Testis (tissue), 3 donors: ENCODE measurements around the gene MCEE. TPM values are rescaled to one million over a fixed set of nuclear protein-coding genes. Genes with fewer than 3 reads are reported as not detected.

Experiments
- DNase-seq: peaks from one replicate; pipeline ENCODE4 v3.0.0-alpha.2; 2019
- H3K27ac ChIP-seq, 2 donors: fragments of 200-600 bp; sonication (generic); one replicate each; pipeline ENCODE4 v1.5.1; 2019
- H3K27me3 ChIP-seq: fragments of 200-600 bp; sonication (generic); one replicate; pipeline ENCODE4 v1.5.1; 2019
- H3K36me3 ChIP-seq: fragments of 200-600 bp; sonication (generic); one replicate; pipeline ENCODE4 v1.5.1; 2017; ENCODE audit warnings: low read depth; ENCODE audit errors: missing control alignments
- H3K4me1 ChIP-seq: fragments of 200-600 bp; sonication (generic); one replicate; pipeline ENCODE4 v1.5.1; 2019
- H3K4me3 ChIP-seq, 2 donors: fragments of 200-600 bp; sonication (generic); one replicate each; pipeline ENCODE4 v1.5.1; 2017 to 2019
- H3K9me3 ChIP-seq: fragments of 200-600 bp; sonication (generic); one replicate; pipeline ENCODE4 v1.5.1; 2017
- CTCF ChIP-seq, 3 experiments: fragments of 450-650 bp in 2 of 3; fragments of 200-600 bp in 1 of 3; sonication (generic) in 1 of 3; IDR thresholded peaks; one replicate each; pipeline ENCODE4 v1.5.1; 2016 to 2019; ENCODE audit warnings: antibody characterized with exemption in 3 of 3, mild to moderate bottlenecking in 2 of 3, moderate library complexity in 1 of 3
- POLR2A ChIP-seq: fragments of 450-650 bp; IDR thresholded peaks from one replicate; pipeline ENCODE4 v1.6.1; 2017; ENCODE audit warnings: antibody characterized with exemption, mild to moderate bottlenecking, moderate library complexity
- WGBS, 2 donors: methylation state at CpG; one replicate each; pipeline ENCODE4 v1.1.5; 2018; 5-methylcytosine and 5-hydroxymethylcytosine counted together
- intact Hi-C: fragments of 100-400 bp; cut with DNase I; formaldehyde crosslinking; loops from one replicate; pipeline ENCODE4 v1.15.1; 2023; ENCODE audit warnings: low total_unique reads
- polyA plus RNA-seq: library from polyadenylated mRNA; stranded (reverse); fragments of 350-450 nt; fragmentation: Illumina TruSeq; extraction: RNeasy Lipid Tissue Mini Kit (QIAGEN cat#74804); gene quantifications from one replicate; pipeline ENCODE4 v1.2.3, GENCODE V29; 2014; ENCODE audit warnings: low read depth, low replicate concordance; ENCODE audit not compliant: insufficient read depth
- total RNA-seq, 2 donors: library from RNA; depleted of rRNA; stranded (reverse); fragments of >200 nt; gene quantifications; one replicate each; pipeline ENCODE4 v1.2.3, GENCODE V29; 2016

MCEE gene
- total and polyA plus RNA-seq, 3 donors from 2014 or later: 7.7 to 14.6 (median 10.7) TPM

GRCh38 chr2:71154279-71154678 is 24.2 kb upstream of the MCEE start:
- H3K27me3 ChIP-seq: no peaks in the 10 kb centered on the region
- 84 to 98% methylated on average over 8 of the region's 8 CpGs for WGBS, 2 donors
- no peaks in the 10 kb centered on the region for H3K9me3 ChIP-seq
- TF ChIP-seq CTCF (IDR thresholded peaks at IDR 0.05) (no peak), POLR2A (no peak)
- intact Hi-C loops: no loop called here
- no peaks in the 10 kb centered on the region for H3K36me3 ChIP-seq
- no peak overlapping the region for H3K27ac ChIP-seq
- H3K4me1 ChIP-seq: no peaks in the 10 kb centered on the region
- no peak overlapping the region for H3K4me3 ChIP-seq
- no peak for DNase-seq

- WGBS, 2 donors: 71 to 72% methylated on average over 8 to 11 of the region's 11 CpGs
- Histone ChIP-seq H3K4me3 (no peak overlapping the region), H3K4me1 (no peaks in the 10 kb centered on the region), H3K27ac (no peak overlapping the region), H3K36me3 (no peaks in the 10 kb centered on the region), H3K27me3 (no peaks in the 10 kb centered on the region), H3K9me3 (no peaks in the 10 kb centered on the region)
- no peak for DNase-seq
- TF ChIP-seq CTCF (IDR thresholded peaks at IDR 0.05): no peak
- no peak for TF ChIP-seq POLR2A
- intact Hi-C loops: no loop called here
Observed at GRCh38 chr2:71153585-71154224, 23.7 kb upstream of the MCEE start.

GRCh38 chr2:71151620-71152019 is 21.6 kb upstream of the MCEE start:
- no peak for DNase-seq
- no peaks in the 10 kb centered on the region for H3K36me3 ChIP-seq
- intact Hi-C loops: no loop called here
- no peaks in the 10 kb centered on the region for H3K9me3 ChIP-seq
- no peak overlapping the region for H3K27ac ChIP-seq
- no peaks in the 10 kb centered on the region for H3K27me3 ChIP-seq
- H3K4me3 ChIP-seq: no peak overlapping the region
- TF ChIP-seq POLR2A (no peak), CTCF (IDR thresholded peaks at IDR 0.05) (no peak)
- no peaks in the 10 kb centered on the region for H3K4me1 ChIP-seq
- 95% methylated on average over 1 of the region's 1 CpG for WGBS, 2 donors

DNA sequence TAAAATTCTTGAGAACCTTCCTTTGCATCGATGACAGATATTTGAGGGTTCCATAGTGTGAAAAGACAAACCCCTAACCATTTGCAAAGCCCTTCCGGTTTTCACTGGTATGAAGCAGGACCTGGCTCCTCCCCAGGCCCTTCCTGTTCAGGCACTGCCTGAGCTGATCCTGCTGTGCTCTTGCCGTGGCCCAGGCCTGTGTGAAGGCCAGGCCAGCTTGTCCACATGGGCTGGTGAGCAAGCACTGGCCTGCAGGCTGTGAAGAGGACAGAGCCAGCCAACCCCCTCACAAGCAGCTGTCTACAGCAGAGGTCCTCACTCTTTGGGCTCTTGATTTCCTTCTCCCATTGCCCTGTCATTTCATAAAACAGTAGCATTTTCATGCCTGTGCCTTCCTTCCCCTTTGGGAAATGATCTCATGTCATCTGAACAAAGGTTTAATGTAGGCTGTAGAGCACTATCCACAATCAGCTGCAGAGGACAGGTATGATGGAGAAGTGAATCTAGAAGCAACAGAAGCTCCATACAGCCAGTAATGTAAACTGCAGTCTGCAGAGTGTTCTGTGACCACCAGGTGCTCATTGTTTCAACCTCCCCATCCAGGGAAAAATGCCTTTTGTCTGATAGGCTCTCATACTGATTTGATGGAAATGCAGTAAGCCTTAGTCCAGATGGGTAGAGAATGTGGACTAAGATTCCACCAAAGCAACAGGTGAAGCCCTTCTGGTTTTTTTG is 20.2 kb upstream of the MCEE start:
- Histone ChIP-seq H3K4me1 (no peaks in the 10 kb centered on the region), H3K9me3 (no peaks in the 10 kb centered on the region), H3K27me3 (no peaks in the 10 kb centered on the region), H3K4me3 (no peak overlapping the region), H3K36me3 (no peaks in the 10 kb centered on the region), H3K27ac (no peak overlapping the region)
- WGBS, 2 donors: 40 to 57% methylated on average over 3 of the region's 3 CpGs
- peak; percentile 33 for DNase-seq
- no peak for TF ChIP-seq CTCF (IDR thresholded peaks at IDR 0.05)
- TF ChIP-seq POLR2A: no peak
- intact Hi-C loops: no loop called here
